Mucosa of descending colon (tissue), 3 donors: ENCODE data around the gene EPB42. TPM values are rescaled to one million over a fixed set of nuclear protein-coding genes. Genes with fewer than 3 reads are reported as not detected.

Experiments
- ATAC-seq: fragments of 200-7000 bp; cut with Tn5 transposase; one replicate; pipeline ENCODE4 v1.9.1; 2020; ENCODE audit warnings: mild to moderate bottlenecking, moderate library complexity
- DNase-seq, 3 donors: peaks; one replicate each; pipeline ENCODE4 v3.0.0-alpha.2; 2020
- H3K36me3 ChIP-seq: fragments of 200-600 bp; one replicate; pipeline ENCODE4 v1.8.0; 2021; ENCODE audit warnings: low read depth, mild to moderate bottlenecking
- H3K4me1 ChIP-seq: fragments of 200-600 bp; one replicate; pipeline ENCODE4 v1.8.0; 2021; ENCODE audit warnings: low read depth, mild to moderate bottlenecking
- H3K4me3 ChIP-seq: fragments of 200-600 bp; one replicate; pipeline ENCODE4 v1.8.0; 2021; ENCODE audit warnings: mild to moderate bottlenecking
- H3K9me3 ChIP-seq: fragments of 200-600 bp; one replicate; pipeline ENCODE4 v1.8.0; 2021; ENCODE audit warnings: mild to moderate bottlenecking
- intact Hi-C, 2 donors: fragments of 100-400 bp; cut with DNase I in 1 of 2; cut with micrococcal nuclease in 1 of 2; formaldehyde crosslinking; loops; one replicate each; pipeline versions ENCODE4 v1.11.0 to v1.11.1; 2022; cut with DNase I, micrococcal nuclease
- total RNA-seq, 3 donors: library from RNA; stranded (reverse); fragmentation: NEBNext Ultra II Directional in 2 of 3; extraction: Animal tissue kit (Norgen Biotek cat#: 25700) in 2 of 3; gene quantifications; one replicate each; pipeline versions ENCODE4 v1.2.1 to v1.2.4, GENCODE V29; 2021 to 2023
- TF ChIP-seq, protein P1 (sequence below): fragments of 200-600 bp; IDR thresholded peaks from one replicate; pipeline ENCODE4 v1.8.0; 2022; ENCODE audit warnings: antibody characterized with exemption, mild to moderate bottlenecking
- donor health status: DM: no; HTN: no; CAD: no; lungs with moderate emphysema.
- donor health status: DM: no; HTN: no; CAD: no.
- donor health status: DM: no; HTN: yes; CAD: no.

Gene EPB42
- total RNA-seq, 3 donors from 2014 or later: not detected

DNA sequence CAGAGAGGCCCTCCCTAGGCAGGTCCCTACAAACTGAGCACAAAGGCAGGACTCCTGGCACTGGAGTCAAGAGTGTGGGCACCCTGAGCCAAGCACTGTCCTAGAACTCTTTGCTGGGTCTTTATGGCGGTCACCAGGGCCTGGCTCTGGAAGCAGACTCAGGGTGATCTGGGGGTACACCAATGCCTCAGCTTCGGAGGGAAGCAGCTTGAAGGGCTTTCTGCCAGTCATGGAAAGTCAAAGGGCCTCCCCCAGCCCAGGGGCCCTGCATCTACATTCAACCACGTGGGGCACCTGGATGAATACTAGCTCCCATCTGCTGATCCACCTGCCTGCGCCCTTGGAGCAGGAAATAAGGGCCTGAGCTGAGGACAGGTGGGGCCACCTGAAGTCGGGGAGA lies 7.4 kb downstream of the EPB42 start:
- H3K36me3 ChIP-seq: no peaks in the 10 kb centered on the region
- TF ChIP-seq, protein P1, sequence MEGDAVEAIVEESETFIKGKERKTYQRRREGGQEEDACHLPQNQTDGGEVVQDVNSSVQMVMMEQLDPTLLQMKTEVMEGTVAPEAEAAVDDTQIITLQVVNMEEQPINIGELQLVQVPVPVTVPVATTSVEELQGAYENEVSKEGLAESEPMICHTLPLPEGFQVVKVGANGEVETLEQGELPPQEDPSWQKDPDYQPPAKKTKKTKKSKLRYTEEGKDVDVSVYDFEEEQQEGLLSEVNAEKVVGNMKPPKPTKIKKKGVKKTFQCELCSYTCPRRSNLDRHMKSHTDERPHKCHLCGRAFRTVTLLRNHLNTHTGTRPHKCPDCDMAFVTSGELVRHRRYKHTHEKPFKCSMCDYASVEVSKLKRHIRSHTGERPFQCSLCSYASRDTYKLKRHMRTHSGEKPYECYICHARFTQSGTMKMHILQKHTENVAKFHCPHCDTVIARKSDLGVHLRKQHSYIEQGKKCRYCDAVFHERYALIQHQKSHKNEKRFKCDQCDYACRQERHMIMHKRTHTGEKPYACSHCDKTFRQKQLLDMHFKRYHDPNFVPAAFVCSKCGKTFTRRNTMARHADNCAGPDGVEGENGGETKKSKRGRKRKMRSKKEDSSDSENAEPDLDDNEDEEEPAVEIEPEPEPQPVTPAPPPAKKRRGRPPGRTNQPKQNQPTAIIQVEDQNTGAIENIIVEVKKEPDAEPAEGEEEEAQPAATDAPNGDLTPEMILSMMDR: no peak
- intact Hi-C loops: no loop called here
- DNase-seq: no peak
- H3K4me3 ChIP-seq: no peak overlapping the region
- no peaks in the 10 kb centered on the region for H3K9me3 ChIP-seq
- ATAC-seq: no peak
- H3K4me1 ChIP-seq: no peaks in the 10 kb centered on the region

DNA sequence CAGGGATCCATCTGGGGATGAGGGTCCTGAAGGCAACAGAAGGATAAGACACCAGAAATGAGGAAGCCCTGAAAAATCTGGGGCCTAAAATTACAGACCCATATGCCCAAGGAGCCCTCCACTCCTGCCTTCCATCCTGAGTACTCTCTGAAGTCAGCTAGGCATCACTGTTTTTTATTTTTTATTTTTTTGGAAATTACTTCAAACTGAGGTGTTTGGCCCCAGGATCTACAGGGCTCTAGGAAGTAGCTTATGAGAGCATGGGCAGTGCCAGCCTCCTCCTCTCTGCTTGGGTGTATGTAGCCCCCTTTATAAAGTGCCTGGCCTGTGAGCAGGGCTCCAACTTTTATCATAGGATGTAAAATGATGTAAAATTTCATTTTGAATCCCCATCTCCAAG lies 7.9 kb downstream of the EPB42 start:
- intact Hi-C loops: no loop called here
- ATAC-seq (no peak), DNase-seq (no peak)
- no peaks in the 10 kb centered on the region for H3K9me3 ChIP-seq
- TF ChIP-seq, protein P1: no peak
- no peaks in the 10 kb centered on the region for H3K4me1 ChIP-seq
- H3K4me3 ChIP-seq: no peak overlapping the region
- H3K36me3 ChIP-seq: no peaks in the 10 kb centered on the region

DNA sequence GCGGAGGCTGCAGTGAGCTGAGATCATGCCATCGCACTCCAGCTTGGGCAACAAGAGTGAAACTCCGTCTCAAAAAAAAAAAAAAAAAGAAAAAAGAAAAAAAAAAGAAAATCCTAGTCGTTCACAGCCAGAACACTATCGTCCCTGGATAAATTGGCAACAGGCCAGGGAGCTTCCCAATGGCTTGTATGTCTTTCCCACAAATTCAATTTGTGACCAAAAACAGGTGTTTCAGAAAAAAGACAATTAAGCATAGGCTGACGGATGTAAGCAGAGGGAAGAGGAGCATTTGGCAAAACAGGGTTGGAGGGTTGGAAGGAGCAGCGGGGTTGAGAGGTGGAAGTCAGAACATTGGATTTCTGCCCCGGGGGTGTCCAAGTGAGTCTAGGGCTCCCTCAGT lies 8.5 kb downstream of the EPB42 start:
- Histone ChIP-seq H3K9me3 (no peaks in the 10 kb centered on the region), H3K36me3 (no peaks in the 10 kb centered on the region), H3K4me1 (no peaks in the 10 kb centered on the region), H3K4me3 (no peak overlapping the region)
- TF ChIP-seq, protein P1: no peak
- no peak for ATAC-seq
- DNase-seq: no peak
- intact Hi-C loops: no loop called here

DNA sequence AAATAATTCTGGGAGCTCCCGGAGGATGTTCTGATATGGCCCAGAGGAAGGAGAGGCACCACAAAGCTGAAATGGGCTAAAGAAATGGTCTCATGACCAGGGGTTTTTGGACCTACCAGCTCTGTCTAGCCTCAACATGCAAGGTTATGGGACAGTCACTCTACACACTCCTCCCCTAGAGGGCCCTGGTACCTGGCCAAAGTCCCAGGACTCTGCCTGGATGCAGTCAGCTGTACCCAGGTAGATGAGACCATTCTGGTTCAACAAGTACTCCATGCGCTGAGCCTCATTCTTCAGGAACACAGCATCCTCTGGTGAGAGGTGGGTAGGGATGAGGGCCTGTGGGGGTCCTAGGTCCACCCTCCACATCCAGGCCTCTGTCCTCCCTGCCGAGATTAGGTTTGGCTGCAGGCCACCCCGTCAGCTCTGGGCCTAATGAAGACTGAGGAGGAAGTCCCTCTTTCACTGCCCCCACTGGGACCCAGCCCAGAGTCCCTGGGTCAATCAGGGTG lies 9.5 kb downstream of the EPB42 start:
- no peaks in the 10 kb centered on the region for H3K4me1 ChIP-seq
- no peak overlapping the region for H3K4me3 ChIP-seq
- no peaks in the 10 kb centered on the region for H3K9me3 ChIP-seq
- intact Hi-C loops: no loop called here
- ATAC-seq: peak; percentile 50
- TF ChIP-seq, protein P1: no peak
- H3K36me3 ChIP-seq: no peaks in the 10 kb centered on the region
- no peak for DNase-seq

DNA sequence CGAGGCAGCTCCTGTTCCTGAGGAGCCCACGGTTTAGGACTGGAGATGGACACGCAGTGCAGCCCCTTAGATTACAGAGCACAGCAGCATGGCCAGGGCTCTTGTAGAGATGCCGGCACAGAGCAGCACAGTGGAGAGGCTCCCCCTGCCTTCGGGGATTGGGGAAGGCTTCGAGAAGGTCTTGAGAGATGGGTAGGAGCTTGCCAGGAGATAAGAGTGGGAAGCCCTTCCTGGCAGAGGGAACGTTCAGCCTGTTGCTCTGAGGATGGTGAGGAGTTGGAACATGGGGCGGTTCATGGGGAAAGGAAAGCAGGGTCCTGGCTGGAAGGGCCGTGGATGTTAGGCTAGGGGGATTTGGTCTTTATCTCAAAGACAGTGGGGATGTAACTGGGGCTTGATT lies 10.0 kb downstream of the EPB42 start:
- Histone ChIP-seq H3K4me3 (no peak overlapping the region), H3K9me3 (no peaks in the 10 kb centered on the region), H3K4me1 (no peaks in the 10 kb centered on the region), H3K36me3 (no peaks in the 10 kb centered on the region)
- TF ChIP-seq, protein P1: no peak
- ATAC-seq (no peak), DNase-seq (no peak)
- intact Hi-C loops: no loop called here

DNA sequence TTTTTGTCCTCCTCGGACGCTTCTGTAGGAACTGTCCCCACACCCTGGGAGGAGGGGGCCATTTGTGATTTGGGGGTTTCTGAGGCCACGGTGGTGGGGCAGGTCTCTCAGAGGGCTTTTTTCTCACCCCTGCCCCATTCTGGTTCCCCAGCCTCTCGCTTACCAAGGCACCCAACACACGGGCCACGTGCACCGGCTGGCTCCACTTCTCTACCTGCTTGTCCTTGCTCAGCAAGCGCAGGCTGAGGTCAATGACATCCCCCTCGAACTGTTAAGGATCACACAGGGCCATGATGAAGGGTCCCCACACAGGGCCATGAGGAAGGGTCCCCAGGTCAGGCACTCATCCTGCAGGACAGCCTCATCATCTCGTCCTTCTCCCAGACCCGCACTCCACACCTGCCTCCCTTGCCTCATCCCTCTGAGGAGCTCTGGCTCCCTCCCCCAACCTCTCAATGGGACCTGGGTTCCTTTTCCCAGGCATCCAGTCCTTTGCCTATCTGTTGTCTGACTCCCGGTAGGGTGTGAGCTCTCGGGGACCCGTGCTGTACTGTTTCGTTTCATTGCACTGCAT lies 10.6 kb downstream of the EPB42 start:
- TF ChIP-seq, protein P1: no peak
- DNase-seq (no peak), ATAC-seq (no peak)
- intact Hi-C loops: no loop called here
- Histone ChIP-seq H3K4me3 (no peak overlapping the region), H3K36me3 (no peaks in the 10 kb centered on the region), H3K4me1 (no peaks in the 10 kb centered on the region), H3K9me3 (no peaks in the 10 kb centered on the region)
